Upper lobe of left lung (tissue), 6 donors: ENCODE data around the gene TBRG1. TPM values are rescaled to one million over a fixed set of nuclear protein-coding genes. Genes with fewer than 3 reads are reported as not detected.

Experiments used
- ATAC-seq, 2 donors: fragments of 200-7000 bp; cut with Tn5 transposase; one replicate each; pipeline ENCODE4 v1.9.1; 2022; ENCODE audit warnings: mild to moderate bottlenecking in 2 of 2, moderate library complexity in 2 of 2; ENCODE audit not compliant: low FRiP score in 2 of 2
- DNase-seq, 2 donors: peaks; one replicate each; pipeline ENCODE4 v3.0.0-alpha.2; 2019 to 2020
- H3K27ac ChIP-seq, 4 donors: fragments of 200-600 bp; sonication (generic); one replicate each; pipeline ENCODE4 v1.5.1; 2016 to 2019
- H3K27me3 ChIP-seq, 4 donors: fragments of 200-600 bp; sonication (generic); one replicate each; pipeline ENCODE4 v1.5.1; 2017 to 2019
- H3K36me3 ChIP-seq, 4 donors: fragments of 200-600 bp; sonication (generic); one replicate each; pipeline ENCODE4 v1.5.1; 2016 to 2019
- H3K4me1 ChIP-seq, 4 donors: fragments of 200-600 bp; sonication (generic); one replicate each; pipeline ENCODE4 v1.5.1; 2018 to 2019
- H3K4me3 ChIP-seq, 4 donors: fragments of 200-600 bp; sonication (generic); one replicate each; pipeline ENCODE4 v1.5.1; 2017 to 2019; ENCODE audit warnings: mild to moderate bottlenecking in 2 of 4, moderate library complexity in 1 of 4
- H3K9me3 ChIP-seq, 4 donors: fragments of 200-600 bp; sonication (generic); one replicate each; pipeline ENCODE4 v1.5.1; 2018 to 2019
- CTCF ChIP-seq, 6 experiments: fragments of 450-650 bp in 4 of 6; fragments of 200-600 bp in 2 of 6; sonication (generic) in 2 of 6; IDR thresholded peaks; one replicate each; pipeline ENCODE4 v1.5.1; 2016 to 2019; ENCODE audit warnings: antibody characterized with exemption in 6 of 6
- EP300 ChIP-seq, 4 donors: sonication (generic); formaldehyde crosslinking; IDR thresholded peaks; one replicate each; pipeline ENCODE4 v1.5.1; 2017; ENCODE audit warnings: antibody characterized with exemption in 4 of 4, control low read depth in 2 of 4
- POLR2A ChIP-seq, 4 donors: fragments of 450-650 bp; IDR thresholded peaks; one replicate each; pipeline ENCODE4 v1.5.1; 2016 to 2017; ENCODE audit warnings: antibody characterized with exemption in 4 of 4, mild to moderate bottlenecking in 2 of 4
- POLR2AphosphoS5 ChIP-seq, 2 donors: sonication (generic); formaldehyde crosslinking; IDR thresholded peaks; one replicate each; pipeline ENCODE4 v1.5.1; 2017; ENCODE audit warnings: antibody characterized with exemption in 2 of 2
- WGBS, 2 donors: methylation state at CpG; one replicate each; pipeline ENCODE4 v1.1.5; 2017 to 2018; 5-methylcytosine and 5-hydroxymethylcytosine counted together
- total RNA-seq, 6 donors: library from RNA; depleted of rRNA in 4 of 6; stranded (reverse); fragments of >200 nt in 4 of 6; gene quantifications; one replicate each; pipeline versions ENCODE4 v1.1.0 to v1.2.1, GENCODE V29; 2016 to 2021
- donor health status: DM: no; HTN: no; CAD: no; lungs with moderate emphysema.
- donor health status: DM: no; HTN: yes; CAD: no; lungs with severe emphysema.

Gene TBRG1
- 10 to 100 TPM; 42.3 to 66.6 (median 47.1) TPM for total RNA-seq

GRCh38 chr11:124622531-124623451 lies at the start of gene TBRG1:
Gene TBRG1, plus strand, starts transcription at chr11:124622864. Its CDS starts 220 bp downstream, at chr11:124623084.
- H3K27me3 ChIP-seq, result no peaks in the 10 kb centered on the region
- peak within 1 kb of the TSS; percentile 54 to 90 (median 72) for H3K4me3 ChIP-seq
- peak; percentile 92 to 94 for DNase-seq
- TF ChIP-seq POLR2AphosphoS5 (IDR thresholded peaks at IDR 0.05) (peak; percentile 94 to 96), EP300 (IDR thresholded peaks at IDR 0.05) (peak in 1 of 4 donors; percentile 43), CTCF (IDR thresholded peaks at IDR 0.05) (no peak), POLR2A (IDR thresholded peaks at IDR 0.05) (peak; percentile 48 to 96 (median 88))
- WGBS, 2 donors, result 0 to 1% methylated on average over 37 to 41 of the region's 57 CpGs
- no peaks in the 10 kb centered on the region for H3K9me3 ChIP-seq
- H3K4me1 ChIP-seq, result peaks cover 15 to 36% (median 23%) of the 10 kb centered on the region in 4 donors
- H3K36me3 ChIP-seq, result peaks cover 4 to 31% (median 23%) of the 10 kb centered on the region in 4 donors
- peak; percentile 95 to 99 for ATAC-seq
- H3K27ac ChIP-seq, result peak within 1 kb of the TSS; percentile 89 to 94 (median 93)

- DNase-seq (no peak), ATAC-seq (no peak)
- Histone ChIP-seq H3K9me3 (no peaks in the 10 kb centered on the region), H3K36me3 (no peaks in the 10 kb centered on the region), H3K27me3 (no peaks in the 10 kb centered on the region), H3K27ac (no peak overlapping the region), H3K4me1 (no peaks in the 10 kb centered on the region), H3K4me3 (no peak overlapping the region)
- TF ChIP-seq EP300 (IDR thresholded peaks at IDR 0.05) (no peak), POLR2A (IDR thresholded peaks at IDR 0.05) (no peak), POLR2AphosphoS5 (IDR thresholded peaks at IDR 0.05) (no peak), CTCF (IDR thresholded peaks at IDR 0.05) (no peak)
- WGBS, 2 donors, result 73 to 75% methylated on average over 6 of the region's 6 CpGs
Measured at GRCh38 chr11:124577716-124578427, 44.8 kb upstream of the TBRG1 start.

GRCh38 chr11:124578761-124579160 lies 43.9 kb upstream of the TBRG1 start:
- ATAC-seq (no peak), DNase-seq (no peak)
- Histone ChIP-seq H3K4me1 (no peaks in the 10 kb centered on the region), H3K36me3 (no peaks in the 10 kb centered on the region), H3K4me3 (no peak overlapping the region), H3K9me3 (no peaks in the 10 kb centered on the region), H3K27ac (no peak overlapping the region), H3K27me3 (no peaks in the 10 kb centered on the region)
- 66 to 84% methylated on average over 4 of the region's 4 CpGs for WGBS, 2 donors
- no peak for TF ChIP-seq CTCF (IDR thresholded peaks at IDR 0.05)
- TF ChIP-seq POLR2AphosphoS5 (IDR thresholded peaks at IDR 0.05), result no peak
- TF ChIP-seq EP300 (IDR thresholded peaks at IDR 0.05), result no peak
- no peak for TF ChIP-seq POLR2A (IDR thresholded peaks at IDR 0.05)

GRCh38 chr11:124581817-124582216 lies 40.8 kb upstream of the TBRG1 start:
- Histone ChIP-seq H3K27me3 (no peaks in the 10 kb centered on the region), H3K4me3 (no peak overlapping the region), H3K27ac (no peak overlapping the region), H3K4me1 (peaks cover 0 to 7% (median 2%) of the 10 kb centered on the region in 4 donors), H3K36me3 (no peaks in the 10 kb centered on the region), H3K9me3 (no peaks in the 10 kb centered on the region)
- no peak for DNase-seq
- 67 to 77% methylated on average over 6 of the region's 6 CpGs for WGBS, 2 donors
- no peak for ATAC-seq
- TF ChIP-seq EP300 (IDR thresholded peaks at IDR 0.05) (no peak), POLR2A (IDR thresholded peaks at IDR 0.05) (no peak), POLR2AphosphoS5 (IDR thresholded peaks at IDR 0.05) (no peak), CTCF (IDR thresholded peaks at IDR 0.05) (no peak)
